GM12873 (cell line): ENCODE results near the gene NID2.
A peak's percentile ranks its signal among the peaks of the same experiment; 100 is the strongest.

Source experiments
- TF ChIP-seq, protein P1 (sequence below): IDR thresholded peaks from 2 replicates; pipeline ENCODE4 v1.5.1; 2012; ENCODE audit warnings: low read depth, mild to moderate bottlenecking, moderate library complexity, low read length, control low read depth; ENCODE audit not compliant: insufficient read depth; ENCODE audit errors: missing control alignments

The NID2 gene

DNA sequence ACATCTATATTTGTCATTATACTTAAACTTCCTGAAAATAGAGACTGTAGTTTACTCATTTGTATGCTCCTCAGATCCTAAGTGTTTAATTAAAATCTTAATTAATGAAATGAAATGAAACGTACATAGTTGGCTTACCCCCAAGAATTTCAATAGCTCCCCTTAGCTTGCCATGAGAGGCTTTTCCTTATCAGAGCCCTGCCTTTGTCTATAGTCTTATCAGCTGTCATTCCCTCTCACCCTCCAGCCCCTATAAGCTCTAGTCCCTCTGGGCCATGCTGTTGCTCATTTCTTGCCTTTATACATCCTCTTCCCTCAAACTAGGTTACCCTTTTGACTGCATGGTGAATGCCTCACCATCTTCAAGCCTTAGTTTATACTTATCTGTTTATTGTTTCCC, 80.6 kb downstream of the NID2 start:
- TF ChIP-seq, protein P1, sequence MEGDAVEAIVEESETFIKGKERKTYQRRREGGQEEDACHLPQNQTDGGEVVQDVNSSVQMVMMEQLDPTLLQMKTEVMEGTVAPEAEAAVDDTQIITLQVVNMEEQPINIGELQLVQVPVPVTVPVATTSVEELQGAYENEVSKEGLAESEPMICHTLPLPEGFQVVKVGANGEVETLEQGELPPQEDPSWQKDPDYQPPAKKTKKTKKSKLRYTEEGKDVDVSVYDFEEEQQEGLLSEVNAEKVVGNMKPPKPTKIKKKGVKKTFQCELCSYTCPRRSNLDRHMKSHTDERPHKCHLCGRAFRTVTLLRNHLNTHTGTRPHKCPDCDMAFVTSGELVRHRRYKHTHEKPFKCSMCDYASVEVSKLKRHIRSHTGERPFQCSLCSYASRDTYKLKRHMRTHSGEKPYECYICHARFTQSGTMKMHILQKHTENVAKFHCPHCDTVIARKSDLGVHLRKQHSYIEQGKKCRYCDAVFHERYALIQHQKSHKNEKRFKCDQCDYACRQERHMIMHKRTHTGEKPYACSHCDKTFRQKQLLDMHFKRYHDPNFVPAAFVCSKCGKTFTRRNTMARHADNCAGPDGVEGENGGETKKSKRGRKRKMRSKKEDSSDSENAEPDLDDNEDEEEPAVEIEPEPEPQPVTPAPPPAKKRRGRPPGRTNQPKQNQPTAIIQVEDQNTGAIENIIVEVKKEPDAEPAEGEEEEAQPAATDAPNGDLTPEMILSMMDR: no peak

DNA sequence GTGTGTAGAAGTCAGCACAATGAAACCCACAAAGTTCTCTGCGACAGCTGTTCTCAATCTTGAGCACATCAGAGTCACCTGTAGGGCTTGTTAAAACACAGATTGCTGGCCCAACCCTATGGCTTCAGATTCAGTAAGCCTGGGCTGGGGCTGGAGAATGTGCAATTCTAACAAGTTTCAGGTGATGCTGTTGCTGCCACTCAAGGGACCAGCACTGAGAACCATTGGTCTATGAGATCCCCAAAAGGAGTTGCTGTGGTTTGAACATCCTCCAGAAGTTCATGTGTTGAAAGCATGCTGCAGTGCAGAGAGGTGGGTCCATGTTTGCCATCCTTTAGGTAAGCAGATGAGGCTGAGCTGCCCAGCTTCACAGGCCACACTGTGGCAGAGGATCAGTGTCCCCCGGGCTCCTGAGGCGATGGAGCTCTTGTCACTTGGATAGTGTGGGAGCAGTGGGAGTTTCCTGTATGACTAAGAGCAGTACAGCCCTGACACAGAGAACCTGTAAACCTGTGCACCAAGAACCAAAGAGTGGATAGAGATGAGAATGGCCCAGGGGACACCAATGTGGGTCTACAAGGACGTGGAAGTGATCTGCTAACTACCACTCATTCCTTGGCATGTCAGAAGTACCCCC, 87.5 kb downstream of the NID2 start:
- TF ChIP-seq, protein P1: no peak

DNA sequence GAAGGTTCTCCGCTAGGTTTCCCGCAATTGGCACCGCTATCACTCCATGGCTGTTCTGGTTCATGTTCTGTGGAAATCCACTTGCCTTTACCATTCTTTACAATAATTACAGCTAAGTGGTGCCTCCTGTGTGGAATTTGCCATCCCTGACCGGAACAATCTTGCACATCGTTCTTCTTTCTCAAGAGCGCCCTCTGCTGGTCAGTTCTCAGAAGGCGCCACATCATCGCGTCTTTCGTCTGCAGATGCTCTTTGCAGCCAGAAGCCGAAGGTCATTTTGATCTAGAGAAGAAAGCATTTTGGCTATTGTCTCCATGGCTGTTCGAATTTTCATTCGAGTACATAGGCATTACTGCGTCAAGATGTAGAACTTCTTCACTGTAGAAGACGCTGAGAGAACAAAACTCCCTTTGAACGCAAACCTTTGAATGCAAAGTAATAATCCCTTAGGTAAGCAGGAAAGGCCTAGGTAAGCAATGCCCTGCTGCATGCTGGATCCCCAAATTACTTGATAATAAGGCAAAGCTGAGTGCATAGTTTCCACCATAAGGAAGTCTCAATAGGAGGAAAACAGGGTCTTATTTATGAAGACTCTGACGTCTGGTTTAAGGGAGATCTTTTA, 89.7 kb downstream of the NID2 start:
- TF ChIP-seq, protein P1: peak; percentile 91

DNA sequence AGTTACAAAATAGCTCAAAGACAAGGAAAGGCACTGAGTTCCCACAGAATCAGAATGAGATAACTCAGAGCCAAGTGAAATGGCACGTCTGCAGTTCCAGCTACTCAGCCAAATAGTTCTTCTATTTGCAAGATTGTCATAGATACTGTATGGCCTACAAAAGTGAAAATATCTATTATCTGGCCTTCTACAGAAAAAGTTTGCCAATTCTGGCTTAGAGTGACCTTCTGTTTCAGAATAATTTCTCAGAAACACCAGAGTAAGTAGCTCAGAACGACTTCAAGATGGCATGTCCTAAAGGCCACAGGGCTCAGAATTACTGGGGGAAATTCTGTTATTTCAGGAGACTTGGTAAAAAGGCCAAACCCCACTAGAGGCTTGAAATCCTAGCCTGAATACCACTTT, 90.2 kb downstream of the NID2 start:
- TF ChIP-seq, protein P1: no peak

DNA sequence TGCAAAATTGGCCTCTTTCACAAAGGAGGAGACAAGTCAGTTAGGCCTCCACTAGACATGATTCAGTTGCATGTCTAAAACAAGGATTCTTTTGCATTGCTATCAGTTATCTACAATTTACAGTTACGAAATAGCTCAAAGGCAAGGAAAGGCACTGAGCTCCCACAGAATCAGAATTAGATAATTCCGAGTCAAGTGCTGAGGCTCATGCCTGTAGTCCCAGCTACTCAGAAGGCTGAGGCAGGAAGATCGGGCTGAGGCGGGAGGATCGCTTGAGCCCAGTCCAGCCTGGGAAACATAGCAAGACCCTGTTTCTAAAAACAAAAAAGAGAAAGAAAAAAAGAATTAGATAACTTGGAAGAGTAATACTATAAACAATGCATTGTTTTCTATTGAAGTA, 91.8 kb downstream of the NID2 start:
- TF ChIP-seq, protein P1: no peak

DNA sequence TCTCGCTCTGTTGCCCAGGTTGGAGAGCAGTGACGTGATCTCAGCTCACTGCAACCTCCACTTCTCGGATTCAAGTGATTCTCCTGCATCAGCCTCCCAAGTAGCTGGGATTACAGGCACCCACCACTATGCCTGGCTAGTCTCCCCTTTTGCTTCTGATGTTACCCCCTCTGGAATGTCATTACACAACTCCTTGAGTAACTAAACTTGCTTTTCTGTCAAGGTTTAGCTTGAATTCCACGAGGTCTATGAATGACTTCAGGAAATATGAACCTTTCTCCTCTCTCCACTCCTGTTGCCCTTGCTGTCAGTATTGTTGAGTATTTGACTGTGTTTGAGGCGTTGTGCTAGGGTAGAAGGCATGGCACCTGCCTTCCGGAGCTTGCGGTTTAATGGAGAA, 96.3 kb downstream of the NID2 start:
- TF ChIP-seq, protein P1: no peak

DNA sequence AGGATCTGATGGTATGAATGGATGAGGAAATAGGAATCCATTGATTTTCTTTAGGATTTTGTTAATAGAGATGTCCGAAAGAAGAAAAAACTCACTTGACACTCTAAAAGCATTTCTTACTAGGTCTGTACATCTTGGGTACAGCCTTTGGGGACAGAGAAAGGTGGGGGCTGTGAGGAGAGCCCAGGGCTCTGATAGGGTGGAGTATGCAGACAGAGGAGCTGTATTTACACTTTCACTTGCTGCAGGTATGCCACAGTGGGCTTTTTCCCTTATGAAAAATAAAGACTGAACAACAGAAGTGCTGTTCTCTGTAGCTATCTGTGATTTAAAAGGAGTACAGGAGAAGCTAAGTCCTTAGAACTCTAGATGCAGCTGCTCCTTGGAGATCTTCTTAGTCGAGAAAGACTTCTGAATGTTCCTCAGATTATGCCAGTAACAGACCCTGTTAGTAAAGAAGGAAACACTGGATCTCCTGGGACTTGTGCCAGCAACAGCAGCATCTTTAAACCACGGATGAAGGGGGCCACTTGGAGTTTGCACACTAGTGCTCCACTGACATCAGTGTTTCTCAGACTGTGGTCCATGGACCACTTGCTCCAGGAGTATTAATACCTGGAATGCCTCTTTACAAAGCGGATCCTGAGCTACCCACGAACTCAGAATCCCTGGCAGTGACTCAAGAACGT, 98.9 kb downstream of the NID2 start:
- TF ChIP-seq, protein P1: no peak
